ENCODE data around the gene TSPAN1. TPM values are rescaled to one million over a fixed set of nuclear protein-coding genes. Genes with fewer than 3 reads are reported as not detected.

The TSPAN1 gene
- total RNA-seq, 1 donor from 2014 or later, result 1.7 TPM

DNA sequence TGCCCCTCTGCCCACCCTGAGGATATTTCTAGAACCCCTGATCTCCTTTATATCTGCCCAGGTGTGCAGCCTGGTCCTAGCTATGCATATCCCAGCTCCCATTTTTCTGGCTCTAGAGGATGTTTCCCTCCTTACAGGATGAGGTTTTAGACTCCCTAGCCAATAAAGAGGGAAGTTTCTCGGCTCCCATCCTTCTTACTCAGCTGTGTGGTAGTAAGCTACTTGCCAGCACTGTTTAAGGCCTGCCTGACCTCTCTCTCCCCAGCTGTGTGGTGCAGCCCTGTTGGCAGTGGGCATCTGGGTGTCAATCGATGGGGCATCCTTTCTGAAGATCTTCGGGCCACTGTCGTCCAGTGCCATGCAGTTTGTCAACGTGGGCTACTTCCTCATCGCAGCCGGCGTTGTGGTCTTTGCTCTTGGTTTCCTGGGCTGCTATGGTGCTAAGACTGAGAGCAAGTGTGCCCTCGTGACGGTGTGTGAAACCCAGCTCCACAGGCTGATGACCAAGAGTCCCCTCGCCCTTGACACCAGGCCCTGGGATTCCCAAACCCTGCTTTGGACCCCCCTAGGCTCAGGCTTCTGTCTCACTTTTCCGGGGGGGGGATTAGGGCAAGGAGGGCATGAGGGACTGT lies 9.2 kb downstream of the TSPAN1 start:
- H4K20me1 ChIP-seq (ENCODE audit: insufficient read depth, low read length), result no peaks in the 10 kb centered on the region
- H3K79me2 ChIP-seq (ENCODE audit: insufficient read depth, low read length), result no peaks in the 10 kb centered on the region
- FAIRE-seq (no peak), DNase-seq (ENCODE audit: low read depth) (no peak)
- H3K27ac ChIP-seq (ENCODE audit: low read depth, low read length), result peak overlapping the region; percentile 88
- H3K27ac Mint-ChIP-seq (ENCODE audit: unreplicated experiment), result peak overlapping the region; percentile 83
- no peaks in the 10 kb centered on the region for H3K9me3 ChIP-seq (ENCODE audit: insufficient read depth, low read depth, low read length)
- peak overlapping the region; percentile 64 for H3K9ac ChIP-seq (ENCODE audit: low read length)
- peak overlapping the region; percentile 64 for H3K4me3 Mint-ChIP-seq (ENCODE audit: unreplicated experiment)
- TF ChIP-seq, protein P1, sequence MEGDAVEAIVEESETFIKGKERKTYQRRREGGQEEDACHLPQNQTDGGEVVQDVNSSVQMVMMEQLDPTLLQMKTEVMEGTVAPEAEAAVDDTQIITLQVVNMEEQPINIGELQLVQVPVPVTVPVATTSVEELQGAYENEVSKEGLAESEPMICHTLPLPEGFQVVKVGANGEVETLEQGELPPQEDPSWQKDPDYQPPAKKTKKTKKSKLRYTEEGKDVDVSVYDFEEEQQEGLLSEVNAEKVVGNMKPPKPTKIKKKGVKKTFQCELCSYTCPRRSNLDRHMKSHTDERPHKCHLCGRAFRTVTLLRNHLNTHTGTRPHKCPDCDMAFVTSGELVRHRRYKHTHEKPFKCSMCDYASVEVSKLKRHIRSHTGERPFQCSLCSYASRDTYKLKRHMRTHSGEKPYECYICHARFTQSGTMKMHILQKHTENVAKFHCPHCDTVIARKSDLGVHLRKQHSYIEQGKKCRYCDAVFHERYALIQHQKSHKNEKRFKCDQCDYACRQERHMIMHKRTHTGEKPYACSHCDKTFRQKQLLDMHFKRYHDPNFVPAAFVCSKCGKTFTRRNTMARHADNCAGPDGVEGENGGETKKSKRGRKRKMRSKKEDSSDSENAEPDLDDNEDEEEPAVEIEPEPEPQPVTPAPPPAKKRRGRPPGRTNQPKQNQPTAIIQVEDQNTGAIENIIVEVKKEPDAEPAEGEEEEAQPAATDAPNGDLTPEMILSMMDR (IDR thresholded peaks at IDR 0.05; ENCODE audit: insufficient read depth, low read depth, low read length), result no peak
- no peak for TF ChIP-seq EZH2 (IDR thresholded peaks at IDR 0.05; ENCODE audit: insufficient read depth, low read length)
- H3K4me2 ChIP-seq (ENCODE audit: low read length), result peak overlapping the region; percentile 59
- H3K27me3 Mint-ChIP-seq (ENCODE audit: low read depth, unreplicated experiment), result no peaks in the 10 kb centered on the region
- no peaks in the 10 kb centered on the region for H3K36me3 ChIP-seq (ENCODE audit: insufficient read depth, low read length)
- H3K9me3 Mint-ChIP-seq (ENCODE audit: unreplicated experiment), result no peaks in the 10 kb centered on the region
- peaks cover 5% of the 10 kb centered on the region for H3K36me3 Mint-ChIP-seq (ENCODE audit: low read depth, unreplicated experiment)
- H3K4me3 ChIP-seq (ENCODE audit: insufficient read depth, low read depth, low read length), result no peak overlapping the region
- no peak overlapping the region for H2AFZ ChIP-seq (ENCODE audit: low read depth, low read length)
- H3K27me3 ChIP-seq (ENCODE audit: insufficient read depth, low read length), result no peaks in the 10 kb centered on the region
- H3K4me1 Mint-ChIP-seq (ENCODE audit: low read depth, unreplicated experiment), result peaks cover 22% of the 10 kb centered on the region
- peaks cover 28% of the 10 kb centered on the region for H3K4me1 ChIP-seq (ENCODE audit: insufficient read depth, low read length)

DNA sequence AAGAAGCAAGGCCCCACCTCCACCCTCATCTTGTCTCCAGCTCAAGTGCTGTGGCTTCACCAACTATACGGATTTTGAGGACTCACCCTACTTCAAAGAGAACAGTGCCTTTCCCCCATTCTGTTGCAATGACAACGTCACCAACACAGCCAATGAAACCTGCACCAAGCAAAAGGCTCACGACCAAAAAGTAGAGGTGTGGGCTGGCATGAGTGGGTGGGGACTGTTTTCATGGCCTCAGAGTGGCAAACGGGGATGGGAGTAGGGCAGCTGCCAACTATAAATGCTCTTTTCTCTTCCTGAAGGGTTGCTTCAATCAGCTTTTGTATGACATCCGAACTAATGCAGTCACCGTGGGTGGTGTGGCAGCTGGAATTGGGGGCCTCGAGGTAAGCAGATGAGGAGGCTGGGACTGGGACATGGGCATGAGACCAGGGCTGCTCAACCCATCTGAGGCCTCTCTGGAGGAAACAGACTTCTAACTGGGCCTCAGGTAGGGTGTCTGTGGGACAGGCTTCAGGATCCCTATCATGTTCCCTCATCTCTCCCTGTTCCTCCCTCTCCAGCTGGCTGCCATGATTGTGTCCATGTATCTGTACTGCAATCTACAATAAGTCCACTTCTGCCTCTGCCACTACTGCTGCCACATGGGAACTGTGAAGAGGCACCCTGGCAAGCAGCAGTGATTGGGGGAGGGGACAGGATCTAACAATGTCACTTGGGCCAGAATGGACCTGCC lies 10.2 kb downstream of the TSPAN1 start:
- no peak overlapping the region for H3K4me3 Mint-ChIP-seq (ENCODE audit: unreplicated experiment)
- no peak overlapping the region for H3K9ac ChIP-seq (ENCODE audit: low read length)
- peaks cover 5% of the 10 kb centered on the region for H3K36me3 Mint-ChIP-seq (ENCODE audit: low read depth, unreplicated experiment)
- no peak for TF ChIP-seq EZH2 (IDR thresholded peaks at IDR 0.05; ENCODE audit: insufficient read depth, low read length)
- TF ChIP-seq, protein P1 (IDR thresholded peaks at IDR 0.05; ENCODE audit: insufficient read depth, low read depth, low read length), result no peak
- H3K4me2 ChIP-seq (ENCODE audit: low read length), result no peak overlapping the region
- peaks cover 22% of the 10 kb centered on the region for H3K4me1 Mint-ChIP-seq (ENCODE audit: low read depth, unreplicated experiment)
- no peaks in the 10 kb centered on the region for H4K20me1 ChIP-seq (ENCODE audit: insufficient read depth, low read length)
- peaks cover 4% of the 10 kb centered on the region for H3K36me3 ChIP-seq (ENCODE audit: insufficient read depth, low read length)
- H3K27me3 Mint-ChIP-seq (ENCODE audit: low read depth, unreplicated experiment), result no peaks in the 10 kb centered on the region
- H3K27me3 ChIP-seq (ENCODE audit: insufficient read depth, low read length), result no peaks in the 10 kb centered on the region
- H3K27ac Mint-ChIP-seq (ENCODE audit: unreplicated experiment), result no peak overlapping the region
- peaks cover 28% of the 10 kb centered on the region for H3K4me1 ChIP-seq (ENCODE audit: insufficient read depth, low read length)
- no peak overlapping the region for H3K27ac ChIP-seq (ENCODE audit: low read depth, low read length)
- FAIRE-seq, result no peak
- no peaks in the 10 kb centered on the region for H3K9me3 ChIP-seq (ENCODE audit: insufficient read depth, low read depth, low read length)
- H3K4me3 ChIP-seq (ENCODE audit: insufficient read depth, low read depth, low read length), result no peak overlapping the region
- H3K79me2 ChIP-seq (ENCODE audit: insufficient read depth, low read length), result no peaks in the 10 kb centered on the region
- H3K9me3 Mint-ChIP-seq (ENCODE audit: unreplicated experiment), result no peaks in the 10 kb centered on the region
- no peak for DNase-seq (ENCODE audit: low read depth)
- no peak overlapping the region for H2AFZ ChIP-seq (ENCODE audit: low read depth, low read length)

DNA sequence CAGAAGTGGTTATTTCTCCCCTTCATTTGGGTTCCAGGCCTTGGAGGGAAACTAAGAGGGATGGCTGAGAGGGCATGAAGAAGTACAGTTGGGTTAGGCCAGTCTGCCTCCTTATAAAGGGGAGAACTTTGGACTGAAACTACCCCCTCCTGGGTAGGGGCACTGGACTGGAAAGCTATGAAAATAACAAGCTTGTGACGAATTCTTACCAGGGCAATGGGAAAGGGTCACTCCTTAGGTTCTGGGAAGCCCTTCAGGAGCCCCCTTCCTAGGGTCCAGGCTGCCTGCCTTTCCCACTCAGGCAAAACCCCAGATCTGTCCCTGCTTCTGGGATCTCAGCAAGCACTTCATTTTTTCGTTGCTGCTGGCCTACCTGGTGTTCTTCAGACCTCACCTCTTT lies 11.2 kb downstream of the TSPAN1 start:
- H3K4me2 ChIP-seq (ENCODE audit: low read length), result no peak overlapping the region
- H3K27me3 ChIP-seq (ENCODE audit: insufficient read depth, low read length), result no peaks in the 10 kb centered on the region
- H3K9me3 ChIP-seq (ENCODE audit: insufficient read depth, low read depth, low read length), result no peaks in the 10 kb centered on the region
- peaks cover 22% of the 10 kb centered on the region for H3K4me1 Mint-ChIP-seq (ENCODE audit: low read depth, unreplicated experiment)
- no peaks in the 10 kb centered on the region for H3K9me3 Mint-ChIP-seq (ENCODE audit: unreplicated experiment)
- H3K36me3 ChIP-seq (ENCODE audit: insufficient read depth, low read length), result peaks cover 4% of the 10 kb centered on the region
- no peaks in the 10 kb centered on the region for H4K20me1 ChIP-seq (ENCODE audit: insufficient read depth, low read length)
- H2AFZ ChIP-seq (ENCODE audit: low read depth, low read length), result no peak overlapping the region
- no peak for TF ChIP-seq EZH2 (IDR thresholded peaks at IDR 0.05; ENCODE audit: insufficient read depth, low read length)
- TF ChIP-seq, protein P1 (IDR thresholded peaks at IDR 0.05; ENCODE audit: insufficient read depth, low read depth, low read length), result no peak
- no peaks in the 10 kb centered on the region for H3K27me3 Mint-ChIP-seq (ENCODE audit: low read depth, unreplicated experiment)
- no peak overlapping the region for H3K4me3 Mint-ChIP-seq (ENCODE audit: unreplicated experiment)
- DNase-seq (ENCODE audit: low read depth) (no peak), FAIRE-seq (no peak)
- H3K27ac ChIP-seq (ENCODE audit: low read depth, low read length), result no peak overlapping the region
- H3K9ac ChIP-seq (ENCODE audit: low read length), result no peak overlapping the region
- no peaks in the 10 kb centered on the region for H3K79me2 ChIP-seq (ENCODE audit: insufficient read depth, low read length)
- H3K4me1 ChIP-seq (ENCODE audit: insufficient read depth, low read length), result peaks cover 32% of the 10 kb centered on the region
- peaks cover 6% of the 10 kb centered on the region for H3K36me3 Mint-ChIP-seq (ENCODE audit: low read depth, unreplicated experiment)
- H3K4me3 ChIP-seq (ENCODE audit: insufficient read depth, low read depth, low read length), result no peak overlapping the region
- H3K27ac Mint-ChIP-seq (ENCODE audit: unreplicated experiment), result no peak overlapping the region
